ENCODE measurements around the gene SLC39A2. TPM values are rescaled to one million over a fixed set of nuclear protein-coding genes. Genes with fewer than 3 reads are reported as not detected.

SLC39A2 gene
- total and polyA plus RNA-seq, 2 donors (not counting 3 experiments of a cell fraction or from before 2014, with no cell fraction given), result 0.06 TPM; not detected in 1

DNA sequence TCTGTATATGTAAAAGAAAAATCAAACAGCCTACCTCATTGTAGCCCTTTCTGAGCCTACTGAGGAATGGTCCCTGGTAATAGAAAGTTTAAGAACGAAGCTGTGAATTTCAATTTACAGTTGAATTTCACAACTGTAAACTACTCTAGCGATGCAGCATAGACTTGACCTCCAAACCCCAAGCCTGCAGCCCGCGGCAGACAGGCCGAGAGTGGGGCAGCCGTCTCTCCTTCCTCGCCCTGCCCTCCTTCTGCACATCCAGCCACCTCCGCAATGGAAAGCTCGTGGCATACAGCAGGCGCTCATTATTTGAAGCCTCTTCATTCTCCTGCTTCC lies 28.5 kb upstream of the SLC39A2 start:
- no peak for TF ChIP-seq GATA2 (IDR thresholded peaks at IDR 0.05; ENCODE audit: insufficient read depth, insufficient read length, low read depth, low read length)
- TF ChIP-seq, protein P1, sequence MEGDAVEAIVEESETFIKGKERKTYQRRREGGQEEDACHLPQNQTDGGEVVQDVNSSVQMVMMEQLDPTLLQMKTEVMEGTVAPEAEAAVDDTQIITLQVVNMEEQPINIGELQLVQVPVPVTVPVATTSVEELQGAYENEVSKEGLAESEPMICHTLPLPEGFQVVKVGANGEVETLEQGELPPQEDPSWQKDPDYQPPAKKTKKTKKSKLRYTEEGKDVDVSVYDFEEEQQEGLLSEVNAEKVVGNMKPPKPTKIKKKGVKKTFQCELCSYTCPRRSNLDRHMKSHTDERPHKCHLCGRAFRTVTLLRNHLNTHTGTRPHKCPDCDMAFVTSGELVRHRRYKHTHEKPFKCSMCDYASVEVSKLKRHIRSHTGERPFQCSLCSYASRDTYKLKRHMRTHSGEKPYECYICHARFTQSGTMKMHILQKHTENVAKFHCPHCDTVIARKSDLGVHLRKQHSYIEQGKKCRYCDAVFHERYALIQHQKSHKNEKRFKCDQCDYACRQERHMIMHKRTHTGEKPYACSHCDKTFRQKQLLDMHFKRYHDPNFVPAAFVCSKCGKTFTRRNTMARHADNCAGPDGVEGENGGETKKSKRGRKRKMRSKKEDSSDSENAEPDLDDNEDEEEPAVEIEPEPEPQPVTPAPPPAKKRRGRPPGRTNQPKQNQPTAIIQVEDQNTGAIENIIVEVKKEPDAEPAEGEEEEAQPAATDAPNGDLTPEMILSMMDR (IDR thresholded peaks at IDR 0.05; ENCODE audit: extremely low read depth in 1 of 2, insufficient read depth in 1 of 2, low read depth in 1 of 2, low read length in 2 of 2), result no peak
- no peak for TF ChIP-seq JUN (IDR thresholded peaks at IDR 0.05; ENCODE audit: borderline replicate concordance, insufficient read depth, insufficient read length, low read depth)
- TF ChIP-seq, protein P2, sequence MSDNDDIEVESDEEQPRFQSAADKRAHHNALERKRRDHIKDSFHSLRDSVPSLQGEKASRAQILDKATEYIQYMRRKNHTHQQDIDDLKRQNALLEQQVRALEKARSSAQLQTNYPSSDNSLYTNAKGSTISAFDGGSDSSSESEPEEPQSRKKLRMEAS (IDR thresholded peaks at IDR 0.05; ENCODE audit: insufficient read depth, insufficient read length), result no peak
- TF ChIP-seq MYC (IDR thresholded peaks at IDR 0.05; ENCODE audit: low read depth, low read length), result no peak
- no peak for TF ChIP-seq FOS (IDR thresholded peaks at IDR 0.05; ENCODE audit: borderline replicate concordance, insufficient read depth, low read length)
- no peak for TF ChIP-seq POLR2AphosphoS5 (IDR thresholded peaks at IDR 0.05; ENCODE audit: insufficient read depth, low read depth, low read length)
- TF ChIP-seq EZH2 (IDR thresholded peaks at IDR 0.05; ENCODE audit: borderline replicate concordance, low read depth, low read length, severe bottlenecking), result no peak
- TF ChIP-seq POLR2A (IDR thresholded peaks at IDR 0.05; ENCODE audit: low read depth, low read length), result no peak
- Histone ChIP-seq H3K9me3 (replicated peaks; ENCODE audit: control insufficient read depth, insufficient read depth, low read length) (no peaks in the 10 kb centered on the region), H3K4me1 (ENCODE audit: control insufficient read depth, extremely low read depth, insufficient read depth, low read length) (peaks cover 21% of the 10 kb centered on the region), H3K9me1 (replicated peaks; ENCODE audit: control insufficient read depth, extremely low read depth, insufficient read depth, low read length) (no peaks in the 10 kb centered on the region), H3K36me3 (ENCODE audit: control insufficient read depth in 2 of 2, extremely low read depth in 1 of 2, insufficient read depth in 2 of 2, low read length in 2 of 2) (no peaks in the 10 kb centered on the region), H2AFZ (ENCODE audit: low read depth, low read length) (peak overlapping the region; percentile 91), H3K4me3 (replicated peaks in 1 of 3; ENCODE audit: insufficient read depth in 1 of 3, low read depth in 1 of 3, low read length in 3 of 3) (peak overlapping the region in 2 of 3 experiments; percentile 55 to 64), H3K79me2 (ENCODE audit: control insufficient read depth, insufficient read depth, low read length) (no peaks in the 10 kb centered on the region), H3K27me3 (ENCODE audit: control insufficient read depth in 2 of 2, insufficient read depth in 2 of 2, low read length in 2 of 2) (peaks cover 8 to 17% of the 10 kb centered on the region in 2 experiments), H4K20me1 (replicated peaks; ENCODE audit: control insufficient read depth, extremely low read depth, insufficient read depth, low read length) (no peaks in the 10 kb centered on the region), H3K9ac (replicated peaks; ENCODE audit: extremely low read depth, insufficient read depth, low read length) (no peak overlapping the region), H3K4me2 (ENCODE audit: insufficient read depth, low read length) (peak overlapping the region; percentile 83), H3K27ac (ENCODE audit: insufficient read depth, low read depth, low read length) (no peak overlapping the region)
- no peak for FAIRE-seq
- BruUV-seq (replicated peaks), result no TSS peak
- DNase-seq (ENCODE audit: low read depth, low spot score), result no peak
- ChIA-PET POLR2A (interaction anchor here (1.3 kb wide), 1 partner anchor 628 kb away, joined by 3 read pairs; no protein-coding TSS in a partner anchor), CTCF (interaction anchor here (0.6 to 5.5 kb wide), 60 partner anchors 8 to 652 kb away, joined by 3 to 103 read pairs (median 4); partner anchors contain the start of genes PARP2, RNASE1, RNASE4 and SLC39A2)
- intact Hi-C loops (cut with micrococcal nuclease), result loop anchor here (2.0 to 10.0 kb wide), 7 partner anchors 18 to 358 kb away; partner anchors contain the start of genes METTL17, RNASE4, RNASE6 and TMEM253
- dilution Hi-C loops (cut with MboI; ENCODE audit: extremely low pct_ligation_motif_present, low sequenced_read_pairs), result no loop called here
